Sigmoid colon (tissue), 4 donors: ENCODE data around the gene CMSS1.

Source experiments
- EP300 ChIP-seq, 4 donors: sonication (generic); formaldehyde crosslinking; IDR thresholded peaks; one replicate each; pipeline ENCODE4 v1.6.1; 2017; ENCODE audit warnings: antibody characterized with exemption in 4 of 4
- POLR2A ChIP-seq, 2 donors: fragments of 450-650 bp; IDR thresholded peaks; one replicate each; pipeline ENCODE4 v1.6.1; 2016; ENCODE audit warnings: antibody characterized with exemption in 2 of 2, mild to moderate bottlenecking in 2 of 2, moderate library complexity in 2 of 2
- TF ChIP-seq, protein P1 (sequence below), 4 experiments: fragments of 450-650 bp in 3 of 4; fragments of 200-600 bp in 1 of 4; IDR thresholded peaks; one replicate each; pipeline ENCODE4 v1.5.1; 2016 to 2019; ENCODE audit warnings: antibody characterized with exemption in 4 of 4, mild to moderate bottlenecking in 3 of 4, moderate library complexity in 2 of 4

- TF ChIP-seq, protein P1, sequence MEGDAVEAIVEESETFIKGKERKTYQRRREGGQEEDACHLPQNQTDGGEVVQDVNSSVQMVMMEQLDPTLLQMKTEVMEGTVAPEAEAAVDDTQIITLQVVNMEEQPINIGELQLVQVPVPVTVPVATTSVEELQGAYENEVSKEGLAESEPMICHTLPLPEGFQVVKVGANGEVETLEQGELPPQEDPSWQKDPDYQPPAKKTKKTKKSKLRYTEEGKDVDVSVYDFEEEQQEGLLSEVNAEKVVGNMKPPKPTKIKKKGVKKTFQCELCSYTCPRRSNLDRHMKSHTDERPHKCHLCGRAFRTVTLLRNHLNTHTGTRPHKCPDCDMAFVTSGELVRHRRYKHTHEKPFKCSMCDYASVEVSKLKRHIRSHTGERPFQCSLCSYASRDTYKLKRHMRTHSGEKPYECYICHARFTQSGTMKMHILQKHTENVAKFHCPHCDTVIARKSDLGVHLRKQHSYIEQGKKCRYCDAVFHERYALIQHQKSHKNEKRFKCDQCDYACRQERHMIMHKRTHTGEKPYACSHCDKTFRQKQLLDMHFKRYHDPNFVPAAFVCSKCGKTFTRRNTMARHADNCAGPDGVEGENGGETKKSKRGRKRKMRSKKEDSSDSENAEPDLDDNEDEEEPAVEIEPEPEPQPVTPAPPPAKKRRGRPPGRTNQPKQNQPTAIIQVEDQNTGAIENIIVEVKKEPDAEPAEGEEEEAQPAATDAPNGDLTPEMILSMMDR (IDR thresholded peaks at IDR 0.05) = no peak
- no peak for TF ChIP-seq POLR2A (IDR thresholded peaks at IDR 0.05)
- no peak for TF ChIP-seq EP300 (IDR thresholded peaks at IDR 0.05)
These were observed 166.5 kb downstream of the CMSS1 start for GRCh38 chr3:99984139-99984538.
